ENCODE measurements around the gene METTL8. TPM values are rescaled to one million over a fixed set of nuclear protein-coding genes. Genes with fewer than 3 reads are reported as not detected.

The METTL8 gene
- total RNA-seq, 4 donors from 2014 or later: 22.1 to 43.3 (median 31.5) TPM

DNA sequence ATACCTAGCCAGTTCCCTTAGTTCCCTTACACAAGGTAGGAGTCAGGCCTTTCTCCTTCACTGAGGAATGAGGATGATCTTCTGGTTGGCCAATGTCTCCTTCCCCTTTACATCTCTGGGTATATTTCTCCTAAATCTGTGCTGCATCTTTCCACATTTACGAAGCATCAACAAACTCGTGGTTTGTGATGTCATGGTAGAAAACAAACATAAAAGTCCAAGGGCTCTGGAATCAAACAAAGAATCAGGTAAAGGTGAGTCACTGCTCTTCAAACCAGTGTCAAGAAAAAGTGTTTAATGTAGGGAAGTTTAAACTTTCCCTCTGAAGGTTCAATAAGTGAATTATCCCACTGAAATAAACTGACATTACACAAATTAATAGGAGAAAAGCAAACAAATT, 122.9 kb downstream of the METTL8 start:
- WGBS: 95% methylated on average over 2 of the region's 2 CpGs
- TF ChIP-seq POLR2AphosphoS5 (IDR thresholded peaks at IDR 0.05) (no peak), EP300 (IDR thresholded peaks at IDR 0.05) (no peak), CTCF (IDR thresholded peaks at IDR 0.05) (no peak), POLR2A (IDR thresholded peaks at IDR 0.05; ENCODE audit: low read depth) (no peak)
- H3K27ac ChIP-seq (replicated peaks in 1 of 4): no peak overlapping the region
- intact Hi-C loops (cut with DNase I): no loop called here
- H3K36me3 ChIP-seq: no peaks in the 10 kb centered on the region
- H3K27me3 ChIP-seq: no peaks in the 10 kb centered on the region
- peaks cover 0 to 3% (median 2%) of the 10 kb centered on the region in 4 donors for H3K4me1 ChIP-seq
- H3K9me3 ChIP-seq: peaks cover 0 to 16% (median 3%) of the 10 kb centered on the region in 4 donors
- H3K4me3 ChIP-seq: no peak overlapping the region
- no peak for DNase-seq (ENCODE audit: extremely low spot score)

- Histone ChIP-seq H3K4me1 (no peaks in the 10 kb centered on the region), H3K4me3 (no peak overlapping the region), H3K36me3 (no peaks in the 10 kb centered on the region), H3K27me3 (no peaks in the 10 kb centered on the region), H3K9me3 (peaks cover 0 to 16% (median 3%) of the 10 kb centered on the region in 4 donors), H3K27ac (replicated peaks in 1 of 4) (no peak overlapping the region)
- TF ChIP-seq POLR2AphosphoS5 (IDR thresholded peaks at IDR 0.05) (no peak), POLR2A (IDR thresholded peaks at IDR 0.05; ENCODE audit: low read depth) (no peak), EP300 (IDR thresholded peaks at IDR 0.05) (no peak), CTCF (IDR thresholded peaks at IDR 0.05) (no peak)
- WGBS: 90% methylated on average over 6 of the region's 6 CpGs
- intact Hi-C loops (cut with DNase I): no loop called here
- no peak for DNase-seq (ENCODE audit: extremely low spot score)
These were observed 124.1 kb downstream of the METTL8 start for GRCh38 chr2:171309455-171310286.

GRCh38 chr2:171308280-171309054, 125.3 kb downstream of the METTL8 start:
- 96% methylated on average over 6 of the region's 6 CpGs for WGBS
- no peak for TF ChIP-seq POLR2AphosphoS5 (IDR thresholded peaks at IDR 0.05)
- TF ChIP-seq CTCF (IDR thresholded peaks at IDR 0.05): no peak
- TF ChIP-seq EP300 (IDR thresholded peaks at IDR 0.05): no peak
- TF ChIP-seq POLR2A (IDR thresholded peaks at IDR 0.05; ENCODE audit: low read depth): no peak
- peaks cover 0 to 16% (median 3%) of the 10 kb centered on the region in 4 donors for H3K9me3 ChIP-seq
- H3K4me1 ChIP-seq: no peaks in the 10 kb centered on the region
- DNase-seq (ENCODE audit: extremely low spot score): no peak
- no peaks in the 10 kb centered on the region for H3K27me3 ChIP-seq
- H3K36me3 ChIP-seq: no peaks in the 10 kb centered on the region
- H3K4me3 ChIP-seq: no peak overlapping the region
- intact Hi-C loops (cut with DNase I): no loop called here
- no peak overlapping the region for H3K27ac ChIP-seq (replicated peaks in 1 of 4)

DNA sequence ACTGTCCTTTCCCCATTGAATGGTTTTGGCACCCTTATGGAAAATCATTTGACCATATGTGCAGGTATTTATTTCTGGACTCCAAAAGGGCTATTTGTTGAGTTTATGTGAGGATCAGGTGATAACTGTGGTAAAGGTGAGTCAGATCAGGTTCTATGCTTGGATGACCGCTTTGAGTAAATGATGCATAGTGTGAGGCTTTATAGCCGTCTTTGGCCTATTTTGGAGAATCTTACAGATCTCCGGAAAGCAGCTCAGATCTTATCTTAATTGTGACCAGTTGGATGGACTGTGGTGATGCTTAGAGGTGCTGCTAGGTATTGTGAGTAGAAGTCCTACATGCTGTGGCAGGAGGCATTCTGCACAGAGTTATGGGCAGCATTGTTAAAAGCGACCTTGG, 126.2 kb downstream of the METTL8 start:
- Histone ChIP-seq H3K9me3 (peaks cover 0 to 16% (median 3%) of the 10 kb centered on the region in 4 donors), H3K36me3 (no peaks in the 10 kb centered on the region), H3K4me1 (no peaks in the 10 kb centered on the region), H3K27me3 (no peaks in the 10 kb centered on the region), H3K27ac (replicated peaks in 1 of 4) (no peak overlapping the region), H3K4me3 (no peak overlapping the region)
- TF ChIP-seq EP300 (IDR thresholded peaks at IDR 0.05) (no peak), POLR2AphosphoS5 (IDR thresholded peaks at IDR 0.05) (no peak), POLR2A (IDR thresholded peaks at IDR 0.05; ENCODE audit: low read depth) (no peak), CTCF (IDR thresholded peaks at IDR 0.05) (no peak)
- WGBS: 94% methylated on average over 4 of the region's 4 CpGs
- no peak for DNase-seq (ENCODE audit: extremely low spot score)
- intact Hi-C loops (cut with DNase I): no loop called here

Measured in esophagus muscularis mucosa (tissue), 4 donors.